ENCODE measurements around the gene KIAA0930.

DNA sequence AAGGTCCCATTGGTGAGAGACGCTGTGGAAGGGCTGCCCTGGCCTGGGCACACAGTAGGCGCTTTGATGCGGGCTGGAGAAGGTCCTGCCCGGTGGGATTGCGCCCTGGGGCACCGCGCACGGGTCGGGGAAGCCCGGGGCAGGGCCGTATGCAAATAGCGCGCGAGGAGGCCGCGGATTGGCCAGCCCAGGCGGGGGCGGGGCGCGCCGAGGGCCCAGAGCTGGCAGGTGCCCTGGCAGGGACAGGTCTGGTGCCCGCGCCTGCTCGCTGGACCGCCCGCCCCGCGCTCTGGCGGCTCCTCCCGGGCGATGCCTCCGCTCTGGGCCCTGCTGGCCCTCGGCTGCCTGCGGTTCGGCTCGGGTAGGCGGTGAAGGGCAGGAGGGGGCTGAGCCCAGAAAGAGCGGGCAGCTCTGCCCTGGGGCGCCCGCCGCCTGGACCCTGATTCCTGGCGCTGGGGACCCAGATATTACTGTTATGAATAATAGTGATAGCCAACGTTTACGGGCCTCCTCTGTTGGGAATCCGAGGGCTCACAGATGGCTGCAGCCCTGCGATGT lies 44.1 kb upstream of the KIAA0930 start, which contains the start of gene UPK3A:
- no peak for TF ChIP-seq POLR2A (IDR thresholded peaks at IDR 0.05)
- no peak for TF ChIP-seq POLR2AphosphoS5 (IDR thresholded peaks at IDR 0.05)
